Memory B cell (primary cell): ENCODE measurements around the gene SLC35A1.

Experiments used
- ATAC-seq: fragments of 150-1000 bp; cut with Tn5 transposase; 2 replicates; pipeline ENCODE4 v1.10.0; 2021; ENCODE audit warnings: low read depth, mild to moderate bottlenecking, moderate library complexity
- DNase-seq, 2 donors: peaks; one replicate each; pipeline ENCODE4 v3.0.0; 2022; ENCODE audit warnings: low spot score in 2 of 2
- H3K27ac Mint-ChIP-seq: one replicate; pipeline ENCODE4 v1.8.0; 2022; ENCODE audit warnings: mild to moderate bottlenecking, moderate library complexity, mixed read lengths
- H3K27me3 Mint-ChIP-seq: one replicate; pipeline ENCODE4 v1.8.0; 2022; ENCODE audit warnings: mixed read lengths
- H3K36me3 Mint-ChIP-seq: one replicate; pipeline ENCODE4 v1.8.0; 2022; ENCODE audit warnings: mild to moderate bottlenecking, mixed read lengths
- H3K4me1 Mint-ChIP-seq: one replicate; pipeline ENCODE4 v1.8.0; 2022; ENCODE audit warnings: mixed read lengths
- H3K4me3 Mint-ChIP-seq: one replicate; pipeline ENCODE4 v1.8.0; 2022; ENCODE audit warnings: mild to moderate bottlenecking, moderate library complexity, mixed read lengths
- H3K9me3 Mint-ChIP-seq: one replicate; pipeline ENCODE4 v1.8.0; 2022; ENCODE audit warnings: mixed read lengths

The SLC35A1 gene, protein sequence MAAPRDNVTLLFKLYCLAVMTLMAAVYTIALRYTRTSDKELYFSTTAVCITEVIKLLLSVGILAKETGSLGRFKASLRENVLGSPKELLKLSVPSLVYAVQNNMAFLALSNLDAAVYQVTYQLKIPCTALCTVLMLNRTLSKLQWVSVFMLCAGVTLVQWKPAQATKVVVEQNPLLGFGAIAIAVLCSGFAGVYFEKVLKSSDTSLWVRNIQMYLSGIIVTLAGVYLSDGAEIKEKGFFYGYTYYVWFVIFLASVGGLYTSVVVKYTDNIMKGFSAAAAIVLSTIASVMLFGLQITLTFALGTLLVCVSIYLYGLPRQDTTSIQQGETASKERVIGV

GRCh38 chr6:87472525-87473418, at the start of gene SLC35A1:
TSS of gene SLC35A1 (plus strand) at chr6:87472974. CDS start at chr6:87473004, 30 bp downstream.
- Mint-ChIP-seq H3K4me3 (peak within 1 kb of the TSS; percentile 92), H3K27ac (peak within 1 kb of the TSS; percentile 97), H3K4me1 (peaks cover 9% of the 10 kb centered on the region), H3K9me3 (no peaks in the 10 kb centered on the region), H3K36me3 (no peaks in the 10 kb centered on the region), H3K27me3 (peaks cover 2% of the 10 kb centered on the region)
- DNase-seq, result peak; percentile 86 to 95
- peak; percentile 91 for ATAC-seq

- no peaks in the 10 kb centered on the region for H3K27me3 Mint-ChIP-seq
- H3K27ac Mint-ChIP-seq, result no peak overlapping the region
- no peak for ATAC-seq
These were observed 46.0 kb upstream of the SLC35A1 start for GRCh38 chr6:87426789-87427188.

GRCh38 chr6:87430499-87430898, 42.3 kb upstream of the SLC35A1 start:
- DNase-seq, result no peak
- ATAC-seq, result no peak
- H3K27ac Mint-ChIP-seq, result no peak overlapping the region
- no peaks in the 10 kb centered on the region for H3K4me1 Mint-ChIP-seq
- H3K36me3 Mint-ChIP-seq, result no peaks in the 10 kb centered on the region
- no peaks in the 10 kb centered on the region for H3K9me3 Mint-ChIP-seq
- H3K27me3 Mint-ChIP-seq, result no peaks in the 10 kb centered on the region
- no peak overlapping the region for H3K4me3 Mint-ChIP-seq

More at GRCh38 chr6:87426789-87427188, 46.0 kb upstream of the SLC35A1 start:
- DNase-seq, result no peak
- H3K4me1 Mint-ChIP-seq, result no peaks in the 10 kb centered on the region
- no peaks in the 10 kb centered on the region for H3K9me3 Mint-ChIP-seq
- H3K4me3 Mint-ChIP-seq, result no peak overlapping the region
- H3K36me3 Mint-ChIP-seq, result no peaks in the 10 kb centered on the region

DNA sequence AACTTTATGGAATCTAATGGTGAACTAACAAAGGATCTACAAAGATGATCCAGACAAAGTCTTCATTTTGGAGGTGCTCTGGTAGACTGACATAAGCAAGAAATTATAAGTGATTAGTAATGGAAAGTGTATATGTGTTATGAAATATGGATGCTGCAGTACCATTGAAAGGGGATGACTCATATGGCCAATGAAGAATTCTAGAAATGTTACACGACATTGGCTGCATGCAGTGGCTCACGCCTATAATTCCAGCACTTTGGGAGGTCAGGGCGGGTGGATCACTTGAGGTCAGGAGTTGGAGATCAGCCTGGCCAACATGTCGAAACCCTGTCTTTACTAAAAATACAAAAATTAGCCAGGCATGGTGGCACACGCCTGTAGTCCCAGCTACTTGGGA, 41.5 kb upstream of the SLC35A1 start:
- H3K4me3 Mint-ChIP-seq, result no peak overlapping the region

GRCh38 chr6:87436435-87436834, 36.3 kb upstream of the SLC35A1 start:
- DNase-seq (peak; percentile 9 to 23), ATAC-seq (peak; percentile 63)
- H3K27ac Mint-ChIP-seq, result no peak overlapping the region
- H3K27me3 Mint-ChIP-seq, result no peaks in the 10 kb centered on the region
- no peaks in the 10 kb centered on the region for H3K4me1 Mint-ChIP-seq
- H3K4me3 Mint-ChIP-seq, result no peak overlapping the region
- H3K36me3 Mint-ChIP-seq, result no peaks in the 10 kb centered on the region
- H3K9me3 Mint-ChIP-seq, result peaks cover 2% of the 10 kb centered on the region

More for the DNA sequence above, 41.5 kb upstream of the SLC35A1 start:
- Mint-ChIP-seq H3K27me3 (no peaks in the 10 kb centered on the region), H3K4me1 (no peaks in the 10 kb centered on the region), H3K9me3 (no peaks in the 10 kb centered on the region), H3K27ac (no peak overlapping the region), H3K36me3 (no peaks in the 10 kb centered on the region)
- DNase-seq, result no peak
- ATAC-seq, result no peak

GRCh38 chr6:87441711-87442110, 31.1 kb upstream of the SLC35A1 start:
- peaks cover 4% of the 10 kb centered on the region for H3K9me3 Mint-ChIP-seq
- no peaks in the 10 kb centered on the region for H3K36me3 Mint-ChIP-seq
- no peak overlapping the region for H3K27ac Mint-ChIP-seq
- ATAC-seq (no peak), DNase-seq (no peak)
- peaks cover 2% of the 10 kb centered on the region for H3K27me3 Mint-ChIP-seq
- H3K4me1 Mint-ChIP-seq, result no peaks in the 10 kb centered on the region
- H3K4me3 Mint-ChIP-seq, result no peak overlapping the region

DNA sequence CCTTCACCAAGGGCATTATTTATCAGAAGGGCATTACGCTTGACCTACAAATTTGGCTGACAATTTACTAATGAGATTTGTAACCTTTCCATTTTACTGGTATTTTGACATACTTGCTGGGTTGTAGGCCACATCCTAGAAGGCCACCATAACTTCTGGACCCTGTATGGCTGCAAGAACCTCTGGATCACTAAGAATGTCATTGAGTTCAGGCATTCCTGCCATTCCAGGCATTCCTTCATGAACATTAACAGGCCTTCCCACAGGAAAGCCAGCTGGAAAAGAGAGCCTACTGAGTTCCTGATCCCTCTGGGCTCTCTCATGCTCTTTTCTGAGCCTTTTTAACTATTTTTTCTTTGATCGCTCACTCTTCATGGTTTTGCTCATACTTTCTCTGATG, 28.4 kb upstream of the SLC35A1 start:
- Mint-ChIP-seq H3K9me3 (peaks cover 2% of the 10 kb centered on the region), H3K36me3 (no peaks in the 10 kb centered on the region), H3K27ac (no peak overlapping the region), H3K4me1 (no peaks in the 10 kb centered on the region), H3K27me3 (peaks cover 8% of the 10 kb centered on the region), H3K4me3 (no peak overlapping the region)
- DNase-seq (no peak), ATAC-seq (no peak)

GRCh38 chr6:87465051-87465450, 7.7 kb upstream of the SLC35A1 start:
- H3K27ac Mint-ChIP-seq, result no peak overlapping the region
- H3K4me1 Mint-ChIP-seq, result no peaks in the 10 kb centered on the region
- H3K9me3 Mint-ChIP-seq, result peaks cover 2% of the 10 kb centered on the region
- peaks cover 9% of the 10 kb centered on the region for H3K27me3 Mint-ChIP-seq
- no peak overlapping the region for H3K4me3 Mint-ChIP-seq
- ATAC-seq (no peak), DNase-seq (no peak)
- no peaks in the 10 kb centered on the region for H3K36me3 Mint-ChIP-seq

GRCh38 chr6:87473419-87473903, 687 bp downstream of the SLC35A1 start:
- peaks cover under 1% of the 10 kb centered on the region for H3K27me3 Mint-ChIP-seq
- H3K4me3 Mint-ChIP-seq, result peak overlapping the region; percentile 92
- DNase-seq, result no peak
- H3K4me1 Mint-ChIP-seq, result peaks cover 9% of the 10 kb centered on the region
- H3K36me3 Mint-ChIP-seq, result peaks cover 5% of the 10 kb centered on the region
- H3K27ac Mint-ChIP-seq, result peak overlapping the region; percentile 97
- no peaks in the 10 kb centered on the region for H3K9me3 Mint-ChIP-seq
- peak; percentile 60 for ATAC-seq

DNA sequence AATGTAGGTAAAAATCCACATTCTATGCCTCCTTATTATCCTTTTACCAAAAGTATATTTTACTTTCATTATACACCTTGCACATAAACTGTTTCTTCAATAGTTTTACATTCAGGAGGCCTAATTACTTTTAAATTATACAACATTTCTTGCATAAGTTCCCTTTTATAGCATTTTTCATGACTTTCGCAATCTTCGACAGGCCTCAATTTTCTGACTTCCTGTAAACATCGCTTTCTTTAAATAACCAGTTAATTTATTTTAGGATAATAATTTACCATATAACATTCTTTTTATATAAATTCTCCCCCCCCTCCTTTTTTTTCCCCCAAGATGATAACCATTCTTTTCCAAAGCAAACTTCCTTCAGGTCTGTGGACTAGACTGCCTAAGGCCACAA, 9.2 kb downstream of the SLC35A1 start:
- Mint-ChIP-seq H3K36me3 (peaks cover 23% of the 10 kb centered on the region), H3K27ac (no peak overlapping the region), H3K9me3 (no peaks in the 10 kb centered on the region), H3K4me1 (peaks cover 7% of the 10 kb centered on the region), H3K27me3 (no peaks in the 10 kb centered on the region), H3K4me3 (no peak overlapping the region)
- no peak for ATAC-seq
- no peak for DNase-seq

GRCh38 chr6:87482366-87482765, 9.6 kb downstream of the SLC35A1 start:
- H3K27me3 Mint-ChIP-seq, result no peaks in the 10 kb centered on the region
- no peak for ATAC-seq
- no peaks in the 10 kb centered on the region for H3K9me3 Mint-ChIP-seq
- no peak overlapping the region for H3K27ac Mint-ChIP-seq
- H3K4me1 Mint-ChIP-seq, result peaks cover 7% of the 10 kb centered on the region
- H3K4me3 Mint-ChIP-seq, result no peak overlapping the region
- DNase-seq, result no peak
- peaks cover 23% of the 10 kb centered on the region for H3K36me3 Mint-ChIP-seq

DNA sequence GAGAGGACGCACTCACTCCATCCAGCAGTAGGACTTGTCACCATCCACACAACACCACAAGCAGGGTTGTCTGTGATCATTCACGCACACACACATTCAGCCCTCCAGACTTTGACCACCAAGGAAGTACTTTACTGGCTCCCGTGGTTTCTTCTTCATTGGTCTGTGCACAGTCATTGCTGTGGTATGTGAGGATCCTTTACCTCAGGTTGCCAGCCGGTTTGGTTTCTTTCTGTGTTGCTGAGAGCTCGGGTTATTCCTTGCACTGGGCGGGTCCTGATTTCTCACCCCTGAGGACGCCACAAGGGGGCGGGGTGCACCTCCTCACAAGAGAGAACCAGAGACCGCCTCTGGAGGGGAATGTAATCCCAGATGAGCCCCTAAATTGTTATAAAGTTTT, 11.2 kb downstream of the SLC35A1 start:
- no peak overlapping the region for H3K27ac Mint-ChIP-seq
- no peaks in the 10 kb centered on the region for H3K27me3 Mint-ChIP-seq
- no peaks in the 10 kb centered on the region for H3K9me3 Mint-ChIP-seq
- peak overlapping the region; percentile 14 for H3K4me3 Mint-ChIP-seq
- peak; percentile 31 for ATAC-seq
- peak; percentile 14 to 16 for DNase-seq
- H3K36me3 Mint-ChIP-seq, result peaks cover 18% of the 10 kb centered on the region
- H3K4me1 Mint-ChIP-seq, result peaks cover 7% of the 10 kb centered on the region

- no peaks in the 10 kb centered on the region for H3K27me3 Mint-ChIP-seq
- H3K36me3 Mint-ChIP-seq, result peaks cover 17% of the 10 kb centered on the region
- no peak for DNase-seq
- no peak overlapping the region for H3K27ac Mint-ChIP-seq
- H3K4me3 Mint-ChIP-seq, result no peak overlapping the region
- ATAC-seq, result no peak
- H3K9me3 Mint-ChIP-seq, result no peaks in the 10 kb centered on the region
- H3K4me1 Mint-ChIP-seq, result peaks cover 7% of the 10 kb centered on the region
These were observed 11.7 kb downstream of the SLC35A1 start for GRCh38 chr6:87484491-87484890.

- peaks cover 7% of the 10 kb centered on the region for H3K4me1 Mint-ChIP-seq
- DNase-seq (no peak), ATAC-seq (no peak)
- no peak overlapping the region for H3K27ac Mint-ChIP-seq
- H3K27me3 Mint-ChIP-seq, result no peaks in the 10 kb centered on the region
- peaks cover 14% of the 10 kb centered on the region for H3K36me3 Mint-ChIP-seq
- no peaks in the 10 kb centered on the region for H3K9me3 Mint-ChIP-seq
- H3K4me3 Mint-ChIP-seq, result no peak overlapping the region
These were observed 14.8 kb downstream of the SLC35A1 start for GRCh38 chr6:87487555-87487954.
